HG02623 (cell line): ENCODE data around the gene PEPD.

Experiments used
- ATAC-seq: cut with Tn5 transposase; IDR thresholded peaks from one replicate; pipeline ENCODE4 v1.9.1; 2021; ENCODE audit warnings: moderate library complexity; ENCODE audit not compliant: unreplicated experiment

PEPD gene

GRCh38 chr19:33366897-33367296 lies 154.7 kb downstream of the PEPD start:
- ATAC-seq: no peak

DNA sequence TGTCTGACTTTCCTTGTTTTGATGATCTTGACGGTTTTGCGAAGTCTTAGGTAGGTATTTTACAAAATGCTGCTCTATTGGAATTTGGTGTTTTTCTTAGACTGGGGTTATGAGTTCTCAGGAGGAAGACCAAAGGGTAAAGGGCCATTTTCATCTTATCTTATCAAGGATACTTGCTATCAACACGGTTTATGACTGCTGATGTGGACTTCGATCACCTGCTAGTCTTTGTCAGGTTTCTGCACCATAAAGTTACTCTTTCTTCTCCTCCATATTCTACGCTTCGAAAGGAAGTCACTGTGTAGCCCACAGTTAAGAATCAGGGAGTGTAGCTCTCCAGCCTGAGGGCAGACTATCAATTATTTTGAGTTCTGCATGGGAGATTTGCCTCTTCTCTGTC lies 155.5 kb downstream of the PEPD start:
- ATAC-seq: no peak

DNA sequence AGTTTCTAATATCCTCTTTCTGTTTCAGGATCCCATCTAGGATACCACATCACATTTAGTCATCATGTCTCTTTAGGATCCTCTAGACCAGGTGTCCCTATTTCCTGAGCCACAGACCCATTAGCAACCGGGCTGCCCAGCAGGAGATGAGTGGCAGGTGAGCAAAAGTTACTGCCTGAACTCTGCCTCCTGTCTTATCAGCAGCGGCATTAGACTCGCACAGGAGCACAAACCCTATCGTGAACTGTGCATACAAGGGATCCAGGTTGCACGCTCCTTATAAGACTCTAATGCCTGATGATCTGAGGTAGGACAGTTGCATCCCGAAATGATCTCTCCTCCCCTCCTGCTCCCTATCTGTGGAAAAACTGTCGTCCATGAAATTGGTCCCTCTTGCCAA lies 155.9 kb downstream of the PEPD start:
- no peak for ATAC-seq

DNA sequence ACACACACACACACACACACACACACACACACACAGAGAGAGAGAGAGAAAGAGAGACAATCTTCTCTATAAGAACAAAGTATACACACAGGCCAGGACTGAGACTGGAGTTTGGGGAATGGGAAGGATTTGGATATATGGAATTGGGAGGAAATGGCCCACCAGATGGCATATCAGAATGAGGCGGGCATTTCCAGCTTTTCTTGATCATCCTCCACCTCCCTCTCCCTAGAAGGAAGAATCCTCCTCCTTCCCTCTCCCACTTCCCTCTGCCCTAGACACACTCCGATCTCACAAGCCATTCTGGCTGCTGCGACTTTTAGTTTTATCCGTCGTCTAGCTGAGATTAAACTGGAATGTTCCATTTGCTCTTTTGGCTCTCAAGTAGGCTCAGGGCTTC lies 158.1 kb downstream of the PEPD start:
- no peak for ATAC-seq

GRCh38 chr19:33362508-33363228 lies 158.9 kb downstream of the PEPD start:
- no peak for ATAC-seq

- ATAC-seq: no peak
Observed at GRCh38 chr19:33359581-33359980, 162.0 kb downstream of the PEPD start.

- no peak for ATAC-seq
Observed at GRCh38 chr19:33358408-33358807, 163.2 kb downstream of the PEPD start.

GRCh38 chr19:33357556-33357955 lies 164.0 kb downstream of the PEPD start:
- no peak for ATAC-seq

- no peak for ATAC-seq
Observed at GRCh38 chr19:33355535-33355934, 166.1 kb downstream of the PEPD start.

- ATAC-seq: no peak
Observed at GRCh38 chr19:33350538-33351309, 170.9 kb downstream of the PEPD start.

DNA sequence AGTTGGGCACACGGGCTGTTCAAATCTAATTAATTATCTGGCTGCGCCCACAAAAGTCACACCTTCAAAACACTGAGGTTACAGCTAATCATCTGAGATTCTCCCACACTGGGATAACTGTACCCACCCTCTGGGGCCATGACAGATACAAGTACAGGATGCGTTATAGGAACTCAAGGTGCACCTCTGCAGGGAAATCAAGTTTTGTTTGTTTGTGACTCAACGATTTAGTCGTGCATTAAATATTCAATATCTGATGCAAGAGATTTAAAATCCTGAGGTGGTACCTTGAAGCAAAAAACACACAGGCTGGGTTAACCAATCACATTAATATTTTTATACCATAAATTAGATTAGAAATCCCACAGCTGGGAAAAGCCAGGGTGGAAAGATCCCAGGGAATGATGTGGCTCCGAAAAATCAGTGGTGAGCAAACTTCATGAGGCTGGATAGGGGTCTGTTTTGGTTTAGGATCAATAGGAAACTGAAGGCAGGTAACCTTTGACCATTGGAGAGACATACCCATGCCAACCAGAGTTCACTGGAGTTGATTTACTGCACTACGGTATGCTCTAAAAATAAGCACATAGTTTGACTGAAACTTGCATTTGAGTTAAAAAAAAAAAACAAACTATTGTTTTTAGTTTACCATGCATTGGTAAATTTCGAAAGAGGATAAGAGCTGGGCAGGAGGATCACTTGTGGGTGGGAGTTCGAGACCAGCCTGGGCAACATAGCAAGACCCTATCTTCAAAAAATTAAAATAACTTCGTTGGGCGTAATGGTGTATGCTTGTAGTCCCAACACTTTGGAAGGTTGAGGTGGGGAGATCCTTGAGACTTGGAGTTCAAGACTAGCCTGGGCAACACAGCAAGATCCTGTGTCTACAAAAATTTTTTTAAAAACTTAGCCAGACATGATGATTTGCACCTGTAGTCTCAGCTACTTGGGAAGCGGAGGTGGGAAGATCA lies 172.0 kb downstream of the PEPD start:
- no peak for ATAC-seq

DNA sequence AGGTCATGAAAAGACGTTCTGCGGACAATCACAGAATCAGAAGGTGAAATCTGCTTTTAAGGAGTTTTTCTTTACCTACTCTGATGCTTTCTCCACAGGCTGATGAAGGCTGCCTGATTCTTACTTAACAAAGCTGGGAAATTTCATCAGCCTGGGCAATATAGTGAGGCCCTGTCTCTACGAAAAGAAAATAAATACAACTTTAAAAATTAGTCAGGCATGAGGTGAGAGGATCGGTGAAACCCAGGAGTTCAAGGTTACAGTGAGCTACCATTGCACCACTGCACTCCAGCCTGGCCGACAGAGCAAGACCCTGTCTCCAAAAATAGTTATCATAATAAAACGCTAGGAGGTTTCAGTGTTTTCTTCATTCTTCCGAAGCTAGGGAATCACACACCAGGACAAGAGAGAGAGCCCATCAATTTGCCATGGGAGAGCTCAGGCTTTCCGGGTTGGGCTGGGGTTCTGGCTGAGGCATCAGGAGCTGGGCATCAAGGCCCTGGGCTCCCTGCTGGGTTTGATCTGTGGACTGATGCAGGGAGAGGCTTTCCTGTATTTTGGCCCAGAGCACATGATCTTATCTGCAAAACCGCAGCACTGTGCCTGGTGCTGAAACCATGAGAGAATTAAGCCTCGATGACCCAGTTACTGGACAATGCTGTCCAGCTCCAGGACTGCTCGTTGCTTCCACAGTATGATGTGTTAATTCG lies 173.1 kb downstream of the PEPD start:
- no peak for ATAC-seq

DNA sequence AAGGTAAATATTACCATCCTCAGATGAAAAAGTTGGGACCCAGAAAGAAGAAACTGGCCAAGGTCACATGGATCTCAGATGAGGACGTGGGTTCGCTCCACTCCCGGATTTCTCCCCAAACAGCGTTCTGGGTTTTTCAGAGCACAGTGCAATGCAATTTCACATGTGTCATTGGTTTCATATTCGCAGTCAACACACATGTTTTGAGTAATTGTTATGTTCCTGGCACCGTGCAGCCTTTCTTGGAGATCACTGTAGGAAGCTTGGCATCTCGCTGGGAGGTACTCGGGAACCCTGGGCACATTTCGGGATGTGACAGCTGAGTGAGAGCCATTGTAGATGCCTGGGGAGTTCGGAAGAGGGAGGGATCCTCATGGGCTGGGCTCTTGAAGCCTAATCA lies 174.3 kb downstream of the PEPD start:
- ATAC-seq: no peak

DNA sequence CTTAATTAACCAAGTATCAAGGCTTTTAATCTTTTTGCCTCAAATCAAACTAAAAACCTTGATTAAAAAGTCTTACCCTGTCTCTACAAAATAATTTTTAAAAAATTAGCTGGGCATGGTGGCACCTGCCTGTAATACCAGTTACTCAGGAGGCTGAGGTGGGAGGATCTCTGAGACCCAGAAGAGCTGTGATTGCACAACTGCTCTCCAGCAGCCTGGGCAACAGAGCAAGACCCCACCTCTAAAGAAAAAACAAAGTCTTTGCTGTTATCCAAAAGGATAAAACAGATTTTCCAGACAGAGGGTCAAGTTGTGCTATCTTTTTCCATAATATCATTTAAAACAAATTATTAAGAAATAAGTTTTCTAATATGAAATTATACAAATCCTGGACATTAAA lies 174.9 kb downstream of the PEPD start:
- ATAC-seq: no peak

DNA sequence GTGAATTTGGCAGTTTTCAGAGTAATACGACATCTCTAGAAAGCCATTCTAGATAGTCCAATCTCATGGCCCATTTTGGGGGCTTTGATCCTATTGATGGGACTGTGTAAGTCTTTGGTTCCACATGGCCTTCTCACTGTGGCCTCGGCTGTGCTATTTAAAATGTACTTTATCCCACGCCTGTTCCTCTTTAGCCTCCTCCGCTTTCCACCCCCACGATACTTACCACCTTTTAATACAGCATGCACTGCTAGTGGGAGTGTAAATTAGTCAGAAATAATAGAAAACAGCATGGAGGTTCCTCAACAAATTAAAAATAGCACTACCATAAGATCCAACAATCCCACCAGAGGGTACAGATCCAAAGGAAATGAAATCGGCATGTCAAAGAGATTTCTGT lies 176.4 kb downstream of the PEPD start:
- ATAC-seq: no peak

DNA sequence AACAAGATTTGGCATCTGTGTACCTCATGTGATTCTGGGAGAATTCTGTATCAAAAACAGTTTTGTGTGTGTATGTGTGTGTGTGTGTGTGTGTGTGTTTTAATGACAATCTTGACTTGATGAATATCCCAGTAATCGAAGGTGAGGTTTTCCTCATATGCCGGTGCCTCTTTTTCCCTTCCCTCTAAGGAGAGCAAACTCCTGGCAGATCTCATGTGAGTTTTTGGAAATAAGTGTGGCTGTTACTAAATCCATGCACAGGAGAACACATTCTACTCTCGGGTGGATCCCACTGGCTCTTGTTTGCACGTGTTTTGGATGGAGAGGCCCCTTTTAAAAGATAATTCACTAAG lies 177.0 kb downstream of the PEPD start:
- ATAC-seq: no peak

DNA sequence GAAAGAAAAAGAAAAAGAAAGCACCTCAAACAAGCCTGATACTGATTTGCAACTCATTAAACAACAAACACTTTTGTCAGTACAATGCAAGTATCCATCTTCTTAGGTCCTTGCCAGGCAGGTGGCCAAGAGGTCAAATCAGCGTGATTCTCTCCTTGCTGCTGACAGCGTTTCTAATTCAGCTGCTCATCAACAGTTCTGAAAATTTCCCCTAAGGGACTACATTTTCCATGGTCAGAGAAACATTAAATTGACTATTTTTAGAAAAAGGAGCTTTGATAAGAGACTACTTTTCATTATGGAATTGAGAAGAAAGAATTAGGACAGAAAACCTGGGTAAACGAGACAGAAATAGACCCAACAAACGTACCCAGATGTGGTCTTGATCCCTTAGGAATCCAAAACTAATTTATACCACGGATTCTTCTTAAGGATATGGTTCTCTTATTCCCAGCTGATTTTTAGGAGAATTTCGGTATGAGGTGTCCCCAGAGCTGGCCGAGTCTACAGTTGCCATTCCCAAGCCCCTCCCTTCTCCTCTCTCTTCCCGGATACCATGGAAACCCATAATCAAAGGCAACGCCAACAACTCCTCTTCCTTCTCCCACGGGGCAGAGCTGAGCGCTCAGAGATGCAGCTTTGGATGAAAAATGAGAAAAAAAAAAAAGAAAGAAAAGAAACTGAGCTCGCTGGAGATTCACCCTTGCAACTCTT lies 177.6 kb downstream of the PEPD start:
- ATAC-seq: no peak

- no peak for ATAC-seq
Observed at GRCh38 chr19:33343301-33343700, 178.3 kb downstream of the PEPD start.

GRCh38 chr19:33340991-33341390 lies 180.6 kb downstream of the PEPD start:
- ATAC-seq: no peak
